Adipocyte (in vitro differentiated cells): ENCODE results near the gene CC2D2A.

ENCODE experiments used
- DNase-seq: peaks from one replicate; pipeline ENCODE4 v3.0.0-alpha.2; 2015; ENCODE audit warnings: low read depth
- H3K27me3 ChIP-seq: replicated peaks from 2 replicates; pipeline ENCODE4 v1.7.0; 2013; ENCODE audit warnings: mild to moderate bottlenecking, low read length, moderate library complexity; ENCODE audit not compliant: control insufficient read depth, insufficient read depth
- H3K36me3 ChIP-seq: 2 replicates; pipeline ENCODE4 v1.7.0; 2013; ENCODE audit warnings: low read length, mild to moderate bottlenecking, moderate library complexity; ENCODE audit not compliant: control insufficient read depth, insufficient read depth, severe bottlenecking
- H3K4me1 ChIP-seq: 2 replicates; pipeline ENCODE4 v1.7.0; 2013; ENCODE audit warnings: mild to moderate bottlenecking, low read length, moderate library complexity; ENCODE audit not compliant: control insufficient read depth, insufficient read depth
- H3K4me3 ChIP-seq: 2 replicates; pipeline ENCODE4 v1.7.0; 2013; ENCODE audit warnings: mild to moderate bottlenecking, low read length, moderate library complexity
- H3K9ac ChIP-seq: 2 replicates; pipeline ENCODE4 v1.7.0; 2013; ENCODE audit warnings: mild to moderate bottlenecking, low read length, moderate library complexity
- H3K9me3 ChIP-seq: 2 replicates; pipeline ENCODE4 v1.7.0; 2013; ENCODE audit warnings: mild to moderate bottlenecking, low read length, moderate library complexity; ENCODE audit not compliant: control insufficient read depth

Gene CC2D2A

DNA sequence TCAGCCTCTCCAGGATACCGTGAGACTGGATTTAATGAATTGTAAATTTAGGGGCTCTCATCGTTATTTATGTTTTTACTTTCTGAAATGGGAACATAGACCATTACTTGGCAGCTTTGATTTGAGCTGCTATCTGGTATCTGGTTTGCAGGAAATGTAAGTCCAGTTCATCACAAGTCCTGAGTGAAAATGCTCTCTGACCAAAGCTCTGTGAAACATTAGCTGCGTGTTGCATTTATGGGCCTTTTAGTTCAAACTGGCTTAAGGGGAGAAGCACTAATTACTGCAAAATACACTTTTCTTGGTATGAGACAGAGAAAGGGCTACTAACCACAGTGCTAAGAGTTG is 420 bp downstream of the CC2D2A start:
- H3K4me3 ChIP-seq = peak overlapping the region; percentile 92
- H3K4me1 ChIP-seq = peaks cover 9% of the 10 kb centered on the region
- H3K9ac ChIP-seq = peak overlapping the region; percentile 81
- H3K9me3 ChIP-seq = no peaks in the 10 kb centered on the region
- DNase-seq = peak; percentile 43
- no peaks in the 10 kb centered on the region for H3K27me3 ChIP-seq
- no peaks in the 10 kb centered on the region for H3K36me3 ChIP-seq

DNA sequence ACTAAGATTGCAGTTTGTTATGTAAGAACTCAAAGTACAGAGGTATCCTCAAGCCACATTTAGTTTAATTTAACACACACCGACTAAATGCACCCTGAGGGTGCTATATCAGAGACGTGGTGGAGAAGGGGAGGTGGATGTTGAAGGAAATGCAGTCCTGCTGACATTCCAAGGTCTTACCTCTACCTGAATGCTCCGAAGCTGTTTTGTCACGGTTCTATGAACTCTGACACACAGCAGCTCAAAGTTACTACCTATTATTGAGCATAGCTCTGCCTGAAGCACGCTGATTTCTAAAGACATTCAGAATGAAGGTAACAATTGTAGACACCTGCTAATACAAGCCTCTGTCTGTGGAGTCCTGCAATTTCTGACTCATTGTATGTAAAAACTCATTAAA is 6.7 kb downstream of the CC2D2A start:
- no peak overlapping the region for H3K9ac ChIP-seq
- H3K9me3 ChIP-seq = no peaks in the 10 kb centered on the region
- DNase-seq = no peak
- peaks cover 16% of the 10 kb centered on the region for H3K4me1 ChIP-seq
- no peaks in the 10 kb centered on the region for H3K36me3 ChIP-seq
- H3K27me3 ChIP-seq = no peaks in the 10 kb centered on the region
- no peak overlapping the region for H3K4me3 ChIP-seq

DNA sequence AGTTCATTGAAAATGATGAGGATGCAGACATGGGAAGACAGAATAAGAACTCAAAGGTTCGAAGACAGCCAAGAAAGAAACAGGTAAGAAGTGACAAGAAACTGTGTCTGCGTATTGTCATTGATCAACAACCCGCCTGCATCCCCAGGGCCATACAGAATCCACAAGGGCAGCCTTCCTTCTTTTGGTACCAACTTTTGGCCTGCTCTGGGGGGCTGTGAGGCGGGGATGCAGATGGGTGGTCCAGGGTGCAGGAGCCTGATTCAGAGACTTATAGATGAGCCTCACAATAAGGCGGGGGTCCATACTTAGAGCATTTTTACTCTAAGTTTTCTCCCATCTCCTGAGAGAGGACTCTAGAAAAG is 9.0 kb downstream of the CC2D2A start:
- Histone ChIP-seq H3K27me3 (no peaks in the 10 kb centered on the region), H3K9me3 (no peaks in the 10 kb centered on the region), H3K4me1 (peaks cover 16% of the 10 kb centered on the region), H3K4me3 (peak overlapping the region; percentile 89), H3K36me3 (no peaks in the 10 kb centered on the region), H3K9ac (no peak overlapping the region)
- DNase-seq = no peak

DNA sequence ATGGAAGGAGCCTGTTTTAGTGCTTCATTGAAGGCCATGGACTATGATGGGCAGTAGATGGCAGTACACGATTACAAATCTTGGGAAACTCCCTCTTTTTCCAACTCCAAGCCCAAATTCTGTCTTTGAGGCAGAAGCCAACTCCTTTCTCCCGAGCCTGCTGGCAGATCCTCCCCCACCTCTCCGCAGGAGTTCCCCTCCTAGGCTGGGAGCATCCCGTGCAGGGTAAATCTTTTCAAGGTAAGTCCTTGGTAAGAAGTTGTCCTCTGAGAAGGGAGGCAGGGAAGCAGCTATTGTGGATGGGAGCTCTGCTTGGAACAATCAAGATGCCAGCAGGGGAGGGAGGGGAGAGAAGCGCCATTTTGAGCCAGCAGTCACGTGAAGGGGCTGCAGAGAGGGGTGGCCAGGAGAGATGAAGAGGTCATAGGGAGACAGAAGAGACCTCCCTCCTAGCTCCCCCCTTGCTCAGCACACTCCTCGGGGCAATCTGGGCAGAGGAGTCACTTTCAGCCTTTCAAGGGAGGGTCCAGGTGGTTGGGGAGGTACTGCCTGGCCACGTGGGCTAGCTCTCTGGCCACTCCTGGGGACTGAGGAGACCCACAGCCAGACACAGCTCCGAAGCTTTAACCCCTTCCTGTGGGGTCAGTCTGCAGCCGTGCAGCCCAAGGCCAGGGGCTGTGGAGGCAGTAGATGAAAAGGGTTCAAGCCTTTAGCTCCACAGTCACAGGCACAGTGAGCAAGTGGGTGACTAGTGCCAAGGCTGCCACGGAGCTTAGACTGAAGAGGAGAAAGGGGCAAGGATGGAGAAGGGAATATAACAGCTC is 9.6 kb downstream of the CC2D2A start:
- no peaks in the 10 kb centered on the region for H3K27me3 ChIP-seq
- H3K36me3 ChIP-seq = no peaks in the 10 kb centered on the region
- peak overlapping the region; percentile 90 for H3K9ac ChIP-seq
- DNase-seq = peak; percentile 96
- H3K9me3 ChIP-seq = no peaks in the 10 kb centered on the region
- H3K4me3 ChIP-seq = peak overlapping the region; percentile 89
- peaks cover 16% of the 10 kb centered on the region for H3K4me1 ChIP-seq

DNA sequence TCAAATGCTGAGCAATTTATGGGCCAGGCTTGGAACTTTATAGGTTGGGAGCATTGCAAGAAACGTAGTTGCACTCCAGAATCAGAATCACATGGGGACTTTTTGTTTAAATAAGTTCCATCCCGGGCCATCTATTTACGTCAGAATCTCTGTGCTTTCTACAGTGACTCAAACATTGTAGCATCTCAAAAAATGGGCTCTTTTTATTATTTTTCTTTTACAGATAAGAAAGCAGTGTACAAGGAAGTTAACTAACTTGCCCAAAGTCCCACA is 10.2 kb downstream of the CC2D2A start:
- Histone ChIP-seq H3K4me1 (peaks cover 16% of the 10 kb centered on the region), H3K27me3 (no peaks in the 10 kb centered on the region), H3K4me3 (peak overlapping the region; percentile 89), H3K36me3 (no peaks in the 10 kb centered on the region), H3K9me3 (peaks cover 4% of the 10 kb centered on the region), H3K9ac (peak overlapping the region; percentile 90)
- peak; percentile 86 for DNase-seq

DNA sequence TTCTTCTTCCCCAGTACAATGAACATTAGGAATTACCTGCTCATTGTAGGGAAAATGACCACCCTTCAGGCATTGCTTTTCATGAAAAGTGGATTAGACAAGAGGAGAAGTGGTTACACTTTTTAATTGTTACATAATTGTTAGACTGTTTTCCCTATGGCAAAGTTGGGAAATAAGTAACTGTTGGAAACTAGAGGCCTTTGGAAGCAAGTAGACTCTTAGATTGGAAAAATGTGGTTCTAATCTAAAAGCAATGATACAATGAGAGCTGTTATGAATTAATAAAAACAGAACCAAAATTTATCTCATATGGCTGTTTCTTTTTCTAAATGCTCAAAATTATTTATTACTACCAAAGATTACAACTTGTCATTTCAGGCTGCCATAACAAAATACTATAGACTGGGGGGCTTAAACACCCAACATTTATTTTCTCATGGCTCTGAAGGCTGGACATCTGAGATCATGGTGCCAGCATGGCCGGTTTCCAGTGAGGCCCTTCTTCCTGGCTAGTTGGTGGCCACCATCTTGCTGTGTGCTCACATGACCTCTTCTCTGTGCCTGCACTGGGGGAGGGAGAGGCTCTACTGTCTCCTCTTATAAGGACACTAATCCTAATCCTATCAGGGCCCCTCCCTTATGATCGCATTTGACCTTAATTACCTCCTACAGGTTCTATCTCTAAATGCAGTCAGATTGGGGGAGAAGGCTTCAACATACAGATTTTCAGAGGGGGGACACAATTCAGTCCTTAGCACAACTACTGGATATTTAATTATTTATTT is 12.5 kb downstream of the CC2D2A start:
- Histone ChIP-seq H3K9me3 (peaks cover 27% of the 10 kb centered on the region), H3K27me3 (no peaks in the 10 kb centered on the region), H3K36me3 (peaks cover 6% of the 10 kb centered on the region), H3K4me1 (peaks cover 16% of the 10 kb centered on the region), H3K4me3 (no peak overlapping the region), H3K9ac (no peak overlapping the region)
- peak; percentile 14 for DNase-seq

DNA sequence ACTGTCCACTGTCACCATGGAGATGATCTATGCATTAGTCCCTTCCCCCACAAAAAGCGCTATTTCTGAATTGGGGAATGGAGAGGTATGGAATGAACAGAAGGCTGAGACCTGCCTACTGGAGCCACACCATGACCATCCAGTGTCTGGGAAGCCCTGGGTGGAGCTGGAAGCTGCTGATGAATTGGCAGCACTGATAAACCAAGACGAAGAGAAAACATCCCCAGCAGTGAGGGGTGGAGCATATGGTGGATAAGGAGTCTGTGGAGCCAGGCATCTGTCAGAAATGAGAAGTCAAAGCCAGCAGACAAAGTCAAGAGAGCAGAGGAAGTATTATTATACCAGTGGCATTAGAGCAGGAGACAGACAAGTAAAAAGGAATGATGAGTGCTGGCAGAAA is 13.2 kb downstream of the CC2D2A start:
- no peak overlapping the region for H3K4me3 ChIP-seq
- DNase-seq = no peak
- H3K9ac ChIP-seq = no peak overlapping the region
- H3K4me1 ChIP-seq = peaks cover 16% of the 10 kb centered on the region
- peaks cover 6% of the 10 kb centered on the region for H3K36me3 ChIP-seq
- peaks cover 34% of the 10 kb centered on the region for H3K9me3 ChIP-seq
- H3K27me3 ChIP-seq = no peaks in the 10 kb centered on the region

DNA sequence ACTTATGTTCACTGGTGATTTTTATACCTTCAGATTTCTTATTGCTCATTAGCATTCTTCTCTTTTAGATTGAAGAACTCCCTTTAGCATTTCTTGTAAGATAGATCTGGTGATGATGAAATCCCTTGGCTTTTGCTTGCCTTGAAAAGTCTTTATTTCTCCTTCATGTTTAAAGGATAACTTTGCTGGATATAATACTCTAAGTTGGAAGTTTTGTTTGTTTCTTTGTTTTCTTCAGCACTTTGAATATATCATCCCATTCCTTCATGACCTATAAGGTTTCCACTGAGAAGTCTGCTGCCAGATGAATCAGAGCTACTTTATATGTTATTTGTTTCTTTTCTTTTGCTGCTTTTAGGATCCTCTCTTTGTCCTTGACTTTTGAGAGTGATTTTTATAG is 18.5 kb downstream of the CC2D2A start:
- Histone ChIP-seq H3K9ac (no peak overlapping the region), H3K27me3 (no peaks in the 10 kb centered on the region), H3K9me3 (peaks cover 42% of the 10 kb centered on the region), H3K4me1 (peaks cover 19% of the 10 kb centered on the region), H3K4me3 (no peak overlapping the region), H3K36me3 (peaks cover 6% of the 10 kb centered on the region)
- DNase-seq = peak; percentile 38

DNA sequence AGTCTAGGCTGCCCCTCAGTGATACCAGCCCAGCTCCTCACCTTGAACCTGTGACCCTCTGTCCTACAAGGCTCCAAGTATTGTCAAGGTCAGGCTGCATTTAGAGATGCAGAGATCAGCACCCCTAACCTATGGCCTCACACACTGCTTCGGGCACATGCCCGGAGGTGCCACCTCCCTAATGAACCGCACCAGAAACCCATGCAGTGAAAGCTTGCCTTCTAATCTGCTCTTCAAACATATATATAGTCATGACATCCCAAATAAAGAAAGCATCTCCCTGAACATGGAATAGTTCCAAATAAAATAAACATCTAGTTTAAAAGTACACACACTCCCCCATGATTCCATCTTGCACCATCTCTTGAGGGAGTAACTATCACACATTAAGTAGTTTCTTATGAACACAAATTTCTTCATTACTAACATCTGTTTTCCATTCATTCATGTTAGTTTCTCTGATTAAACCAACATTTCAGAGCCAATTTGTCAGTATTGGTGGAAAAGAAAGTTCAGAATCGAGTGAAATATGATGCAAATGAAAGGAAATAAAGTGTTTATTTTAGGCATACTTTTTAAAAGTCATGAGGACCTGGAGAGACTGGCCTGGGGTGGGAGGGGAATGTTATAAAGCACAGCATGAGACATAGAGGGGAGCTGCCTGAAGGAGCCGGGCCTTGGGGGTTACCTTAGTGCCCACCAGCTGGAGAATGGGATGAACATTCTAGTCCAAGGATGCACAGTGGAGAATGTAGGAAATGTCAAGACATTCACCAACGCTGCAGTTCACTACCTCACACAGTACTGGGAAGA is 19.2 kb downstream of the CC2D2A start:
- Histone ChIP-seq H3K9ac (peak overlapping the region; percentile 41), H3K27me3 (no peaks in the 10 kb centered on the region), H3K36me3 (peaks cover 6% of the 10 kb centered on the region), H3K9me3 (peaks cover 42% of the 10 kb centered on the region), H3K4me1 (peaks cover 19% of the 10 kb centered on the region), H3K4me3 (peak overlapping the region; percentile 51)
- DNase-seq = peak; percentile 93

DNA sequence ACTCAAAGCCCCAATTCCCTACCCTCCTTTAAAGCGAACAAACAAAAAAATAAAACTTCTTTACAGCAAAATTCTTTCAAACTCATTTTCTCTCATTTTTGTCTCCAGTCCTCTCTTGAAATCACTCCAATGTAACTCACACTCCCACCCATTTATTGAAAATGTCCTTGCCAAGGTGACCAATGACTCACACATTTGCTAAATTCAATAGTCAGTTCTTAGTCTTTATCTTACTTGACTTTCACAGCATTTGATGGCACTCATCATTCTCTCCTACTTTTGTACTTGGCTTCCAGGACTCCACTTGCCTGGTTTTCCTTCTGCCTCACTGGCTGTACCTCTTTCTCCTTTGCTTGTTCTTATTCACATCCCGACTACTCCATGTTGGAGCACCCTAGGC is 19.9 kb downstream of the CC2D2A start:
- Histone ChIP-seq H3K4me1 (peaks cover 19% of the 10 kb centered on the region), H3K9me3 (peaks cover 41% of the 10 kb centered on the region), H3K9ac (peak overlapping the region; percentile 41), H3K36me3 (peaks cover 6% of the 10 kb centered on the region), H3K27me3 (no peaks in the 10 kb centered on the region), H3K4me3 (peak overlapping the region; percentile 51)
- peak; percentile 18 for DNase-seq

DNA sequence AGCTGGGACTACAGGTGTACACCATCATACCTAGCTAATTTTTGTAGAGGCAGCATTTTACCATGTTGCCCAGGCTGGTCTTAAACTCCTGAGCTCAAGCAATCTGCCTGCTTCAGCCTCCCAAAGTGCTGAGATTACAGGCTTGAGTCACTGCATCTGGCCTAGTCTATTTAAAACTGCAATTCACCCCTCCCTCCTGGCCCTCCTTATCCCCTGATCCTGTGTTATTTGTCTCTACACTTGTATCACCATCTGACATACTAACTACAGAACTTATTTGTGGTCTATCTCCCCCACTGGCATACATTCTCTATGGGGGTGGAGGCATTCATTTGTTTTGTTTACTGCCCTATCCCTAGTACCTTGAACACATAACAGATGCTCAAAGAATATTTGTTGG is 23.7 kb downstream of the CC2D2A start:
- Histone ChIP-seq H3K27me3 (no peaks in the 10 kb centered on the region), H3K9me3 (peaks cover 8% of the 10 kb centered on the region), H3K36me3 (no peaks in the 10 kb centered on the region), H3K4me1 (peaks cover 18% of the 10 kb centered on the region), H3K9ac (no peak overlapping the region), H3K4me3 (no peak overlapping the region)
- DNase-seq = peak; percentile 38
